GM12878 (cell line): ENCODE data around the gene PPM1E. TPM values are rescaled to one million over a fixed set of nuclear protein-coding genes. Genes with fewer than 3 reads are reported as not detected.
"Not testable (repeated sequence)": the region's sequence is repeated elsewhere in the genome, so short reads cannot be mapped to it uniquely, and the experiment has no call there.

Source experiments
- ATAC-seq: fragments of 200-7000 bp; cut with Tn5 transposase; 3 replicates; pipeline ENCODE4 v1.9.1; 2020; ENCODE audit warnings: mild to moderate bottlenecking, moderate library complexity
- BruUV-seq: library from RNA; stranded (reverse); fragments of 400-500 nt; replicated peaks from 2 replicates; lab custom pipeline; 2021; lab: Mats Ljungman, UMichigan
- CTCF ChIA-PET: fragments of 300-600 bp; sonication (Branson Sonifier 250); formaldehyde crosslinking; extraction: SDS; loops from one replicate; lab custom pipeline; 2021; ENCODE audit warnings: inconsistent platforms; lab: Yijun Ruan, JAX
- POLR2A ChIA-PET: fragments of 350-600 bp; formaldehyde crosslinking; extraction: SDS; loops from one replicate; lab custom pipeline; 2021; ENCODE audit warnings: inconsistent platforms; lab: Charles Lee
- RAD21 ChIA-PET: fragments of 300-600 bp; sonication (Branson Sonifier 250); formaldehyde crosslinking; loops from one replicate; lab custom pipeline; 2023; ENCODE audit warnings: antibody characterized with exemption; ENCODE audit not compliant: unreplicated experiment; lab: Charles Lee
- SMC1A ChIA-PET: fragments of 300-600 bp; sonication (Branson Sonifier 250); formaldehyde crosslinking; loops from one replicate; lab custom pipeline; 2023; ENCODE audit not compliant: unreplicated experiment, uncharacterized antibody; lab: Charles Lee
- DNase-seq: peaks from one replicate; pipeline ENCODE4 v3.0.0-alpha.2; 2011; ENCODE audit warnings: low read depth, low spot score
- FAIRE-seq: peaks from 3 replicates; lab custom pipeline; 2011; peaks lifted over from hg19 to GRCh38; lab: Jason Lieb, UNC
- H2AFZ ChIP-seq: 2 replicates; pipeline ENCODE4 v1.6.0; 2011; ENCODE audit warnings: low read depth, low read length, control low read depth; ENCODE audit not compliant: control insufficient read depth
- H3K27ac ChIP-seq: 2 replicates; pipeline ENCODE4 v1.5.1; 2011; ENCODE audit warnings: control low read depth; ENCODE audit not compliant: control insufficient read depth, insufficient read depth
- H3K27me3 ChIP-seq, 2 experiments: replicated peaks in 1 of 2; 2 replicates each; pipeline versions ENCODE4 v1.6.0 to v1.6.1; 2011; ENCODE audit warnings: low read length in 1 of 2; ENCODE audit not compliant: control insufficient read depth in 2 of 2, insufficient read depth in 2 of 2
- H3K36me3 ChIP-seq, 2 experiments: 2 replicates each; pipeline ENCODE4 v1.5.1; 2011; ENCODE audit warnings: low read length in 1 of 2; ENCODE audit not compliant: control insufficient read depth in 2 of 2, insufficient read depth in 2 of 2
- H3K4me1 ChIP-seq: 2 replicates; pipeline ENCODE4 v1.6.1; 2011; ENCODE audit warnings: mild to moderate bottlenecking, low read length, moderate library complexity, mixed read lengths; ENCODE audit not compliant: control insufficient read depth, insufficient read depth
- H3K4me2 ChIP-seq: 2 replicates; pipeline ENCODE4 v1.6.0; 2011; ENCODE audit warnings: control low read depth; ENCODE audit not compliant: control insufficient read depth, insufficient read depth
- H3K4me3 ChIP-seq: fragments of 200-600 bp; sonication (generic); 2 replicates; pipeline ENCODE4 v1.5.1; 2016
- H3K79me2 ChIP-seq: 2 replicates; pipeline ENCODE4 v1.6.0; 2011; ENCODE audit warnings: low read length; ENCODE audit not compliant: control insufficient read depth, insufficient read depth
- H3K9ac ChIP-seq: 2 replicates; pipeline ENCODE4 v1.8.0; 2011; ENCODE audit warnings: low read length, control low read depth, mixed read lengths; ENCODE audit not compliant: control insufficient read depth, insufficient read depth
- H3K9me3 ChIP-seq: replicated peaks from 3 replicates; pipeline ENCODE4 v1.5.1; 2011; ENCODE audit warnings: mild to moderate bottlenecking, low read length; ENCODE audit not compliant: control insufficient read depth, insufficient read depth
- H4K20me1 ChIP-seq: 2 replicates; pipeline ENCODE4 v1.6.0; 2011; ENCODE audit not compliant: control insufficient read depth, insufficient read depth
- CBX5 ChIP-seq: sonication (generic); IDR thresholded peaks from 2 replicates; pipeline ENCODE4 v1.6.1; 2016; ENCODE audit warnings: low read depth, moderate library complexity, mild to moderate bottlenecking, inconsistent platforms
- in situ Hi-C: fragments of 300-500 bp; cut with MboI; formaldehyde crosslinking; loops from 9 replicates; pipeline ENCODE4 v1.14.3; 2018; ENCODE audit warnings: mixed read lengths
- intact Hi-C: fragments of 100-400 bp; cut with micrococcal nuclease; formaldehyde crosslinking; loops from one replicate; pipeline ENCODE4 v1.14.2; 2022; ENCODE audit not compliant: unreplicated experiment
- polyA plus RNA-seq, 11 experiments: library from polyadenylated mRNA; depleted of rRNA in 4 of 11; unstranded in 6 of 11; stranded (reverse) in 5 of 11; fragments of >200 nt; fragmentation: Nextera tagmentation in 4 of 11; fragmentation: Illumina TruSeq in 1 of 11; extraction: Ambion mirVana in 4 of 11; extraction: Trizol in 1 of 11; gene quantifications; 1 replicate in 1 of 11; 2 replicates in 10 of 11; pipeline versions ENCODE4 v1.2.1 to v1.2.3, GENCODE V29; 2011 to 2016; ENCODE audit warnings: inconsistent platforms in 2 of 11, missing spikeins in 2 of 11, low read depth in 1 of 11
- total RNA-seq, 4 experiments: library from RNA; depleted of rRNA in 3 of 4; stranded (reverse); fragments of >200 nt in 3 of 4; fragmentation: Illumina TruSeq in 1 of 4; extraction: Trizol in 1 of 4; gene quantifications; 2 replicates each; pipeline versions ENCODE4 v1.2.1 to v1.2.3, GENCODE V29; 2013 to 2021
- TF ChIP-seq, protein P1 (sequence below): fragments of 450-650 bp; formaldehyde crosslinking; IDR thresholded peaks from 2 replicates; pipeline ENCODE4 v1.5.0; 2022; ENCODE audit warnings: mild to moderate bottlenecking, missing genetic modification characterization
- TF ChIP-seq, protein P2 (sequence below): IDR thresholded peaks from 2 replicates; pipeline ENCODE4 v1.6.1; 2011; ENCODE audit warnings: low read depth, low read length, improper control_type of control experiment, borderline replicate concordance

PPM1E gene
- total and polyA plus RNA-seq, 10 of the 15 experiments (the other 5 are each of a cell fraction or from before 2014, with no cell fraction given) = 0.07 to 0.28 (median 0.16) TPM

DNA sequence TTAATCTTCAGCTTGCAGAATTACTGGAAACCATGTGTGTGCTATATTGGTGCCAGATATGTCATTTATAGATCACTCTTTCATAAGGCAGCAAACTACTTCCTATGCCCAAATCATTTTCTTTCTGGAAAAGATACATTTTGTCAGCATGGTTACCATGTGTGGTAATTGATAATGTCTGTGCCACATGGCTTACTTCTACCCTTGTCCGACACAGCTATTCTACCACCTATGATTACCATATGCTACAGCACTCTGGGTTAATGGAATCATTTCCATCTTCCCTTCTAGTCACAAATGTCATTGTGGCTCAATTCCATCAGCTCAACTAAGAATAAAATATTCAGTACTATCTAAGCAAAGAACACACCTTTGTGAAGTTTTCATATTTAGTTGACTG is 8.0 kb upstream of the PPM1E start (continued):
- TF ChIP-seq, protein P1, sequence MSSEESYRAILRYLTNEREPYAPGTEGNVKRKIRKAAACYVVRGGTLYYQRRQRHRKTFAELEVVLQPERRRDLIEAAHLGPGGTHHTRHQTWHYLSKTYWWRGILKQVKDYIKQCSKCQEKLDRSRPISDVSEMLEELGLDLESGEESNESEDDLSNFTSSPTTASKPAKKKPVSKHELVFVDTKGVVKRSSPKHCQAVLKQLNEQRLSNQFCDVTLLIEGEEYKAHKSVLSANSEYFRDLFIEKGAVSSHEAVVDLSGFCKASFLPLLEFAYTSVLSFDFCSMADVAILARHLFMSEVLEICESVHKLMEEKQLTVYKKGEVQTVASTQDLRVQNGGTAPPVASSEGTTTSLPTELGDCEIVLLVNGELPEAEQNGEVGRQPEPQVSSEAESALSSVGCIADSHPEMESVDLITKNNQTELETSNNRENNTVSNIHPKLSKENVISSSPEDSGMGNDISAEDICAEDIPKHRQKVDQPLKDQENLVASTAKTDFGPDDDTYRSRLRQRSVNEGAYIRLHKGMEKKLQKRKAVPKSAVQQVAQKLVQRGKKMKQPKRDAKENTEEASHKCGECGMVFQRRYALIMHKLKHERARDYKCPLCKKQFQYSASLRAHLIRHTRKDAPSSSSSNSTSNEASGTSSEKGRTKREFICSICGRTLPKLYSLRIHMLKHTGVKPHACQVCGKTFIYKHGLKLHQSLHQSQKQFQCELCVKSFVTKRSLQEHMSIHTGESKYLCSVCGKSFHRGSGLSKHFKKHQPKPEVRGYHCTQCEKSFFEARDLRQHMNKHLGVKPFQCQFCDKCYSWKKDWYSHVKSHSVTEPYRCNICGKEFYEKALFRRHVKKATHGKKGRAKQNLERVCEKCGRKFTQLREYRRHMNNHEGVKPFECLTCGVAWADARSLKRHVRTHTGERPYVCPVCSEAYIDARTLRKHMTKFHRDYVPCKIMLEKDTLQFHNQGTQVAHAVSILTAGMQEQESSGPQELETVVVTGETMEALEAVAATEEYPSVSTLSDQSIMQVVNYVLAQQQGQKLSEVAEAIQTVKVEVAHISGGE (CRISPR knock-in tag) = no peak
- TF ChIP-seq, protein P2, sequence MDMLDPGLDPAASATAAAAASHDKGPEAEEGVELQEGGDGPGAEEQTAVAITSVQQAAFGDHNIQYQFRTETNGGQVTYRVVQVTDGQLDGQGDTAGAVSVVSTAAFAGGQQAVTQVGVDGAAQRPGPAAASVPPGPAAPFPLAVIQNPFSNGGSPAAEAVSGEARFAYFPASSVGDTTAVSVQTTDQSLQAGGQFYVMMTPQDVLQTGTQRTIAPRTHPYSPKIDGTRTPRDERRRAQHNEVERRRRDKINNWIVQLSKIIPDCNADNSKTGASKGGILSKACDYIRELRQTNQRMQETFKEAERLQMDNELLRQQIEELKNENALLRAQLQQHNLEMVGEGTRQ = no peak
- TF ChIP-seq CBX5 = no peak

DNA sequence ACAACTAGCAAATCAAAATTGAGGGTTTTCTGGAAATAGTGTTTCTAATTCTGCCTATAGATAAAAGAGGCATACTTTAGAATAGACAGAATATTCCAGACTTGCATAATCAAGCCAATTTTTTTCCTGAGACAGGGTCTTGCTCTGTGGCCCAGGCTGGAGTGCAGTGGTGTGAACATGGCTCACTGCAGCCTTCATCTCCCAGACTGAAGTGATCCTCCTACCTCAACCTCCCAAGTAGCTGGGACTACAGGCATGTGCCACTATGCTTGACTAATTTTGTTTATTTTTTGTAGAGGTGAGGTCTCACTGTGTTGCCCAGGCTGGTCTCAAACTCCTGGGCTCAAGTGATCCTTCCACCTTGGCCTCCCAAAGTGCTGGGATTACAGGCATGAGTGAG is 6.0 kb upstream of the PPM1E start:
- H2AFZ ChIP-seq, RAD21 ChIA-PET, H3K79me2 ChIP-seq, BruUV-seq, H3K27ac ChIP-seq, H3K9ac ChIP-seq, H3K4me1 ChIP-seq, H3K9me3 ChIP-seq, H3K4me3 ChIP-seq, H3K27me3 ChIP-seq, H3K4me2 ChIP-seq, DNase-seq, H3K36me3 ChIP-seq, FAIRE-seq, intact Hi-C loops, in situ Hi-C loops, ATAC-seq, H4K20me1 ChIP-seq: not testable (repeated sequence)
- ChIA-PET POLR2A (interaction anchor here (0.6 to 1.2 kb wide), 2 partner anchors 13 to 122 kb away, joined by 4 to 5 read pairs; no protein-coding TSS in a partner anchor), SMC1A (interaction anchor here (0.9 kb wide), 1 partner anchor 12 kb away, joined by 4 read pairs; no protein-coding TSS in a partner anchor), CTCF (interaction anchor here (0.6 to 1.5 kb wide), 2 partner anchors 18 to 39 kb away, joined by 3 read pairs; no protein-coding TSS in a partner anchor)
